SK-N-SH treated with all-trans-retinoic acid at 6 μM for 48 hours (cell line): ENCODE results near the gene MORF4L1.

Experiments
- ARNTL ChIP-seq: fragments of 450-650 bp; formaldehyde crosslinking; IDR thresholded peaks from 2 replicates; pipeline ENCODE4 v1.5.0; 2020; ENCODE audit warnings: low read depth, mild to moderate bottlenecking, moderate library complexity, borderline replicate concordance
- BACH2 ChIP-seq: fragments of 250-450 bp; sonication (Bioruptor Pico); IDR thresholded peaks from 2 replicates; pipeline ENCODE4 v1.9.0; 2021; ENCODE audit warnings: mild to moderate bottlenecking, borderline replicate concordance
- PATZ1 ChIP-seq: fragments of 250-450 bp; sonication (Bioruptor Pico); IDR thresholded peaks from 2 replicates; pipeline ENCODE4 v1.8.0; 2020; ENCODE audit warnings: mild to moderate bottlenecking, moderate library complexity, borderline replicate concordance
- POU6F1 ChIP-seq: fragments of 250-450 bp; sonication (Bioruptor Pico); IDR thresholded peaks from 2 replicates; pipeline ENCODE4 v1.8.0; 2021; ENCODE audit warnings: low read depth, mild to moderate bottlenecking, moderate library complexity, borderline replicate concordance
- SNAI2 ChIP-seq: fragments of 250-450 bp; sonication (Bioruptor Pico); IDR thresholded peaks from 2 replicates; pipeline ENCODE4 v1.5.0; 2020; ENCODE audit warnings: mild to moderate bottlenecking, moderate library complexity
- TCF4 ChIP-seq: fragments of 250-450 bp; sonication (Bioruptor Pico); IDR thresholded peaks from 2 replicates; pipeline ENCODE4 v1.8.0; 2021; ENCODE audit warnings: mild to moderate bottlenecking, moderate library complexity, borderline replicate concordance
- ZC3H10 ChIP-seq: fragments of 250-450 bp; sonication (Bioruptor Pico); IDR thresholded peaks from 2 replicates; pipeline ENCODE4 v1.5.1; 2021; ENCODE audit warnings: mild to moderate bottlenecking, moderate library complexity
- ZFP3 ChIP-seq: fragments of 250-450 bp; sonication (Bioruptor Pico); IDR thresholded peaks from 2 replicates; pipeline ENCODE4 v1.5.0; 2020; ENCODE audit warnings: mild to moderate bottlenecking, moderate library complexity
- ZFP30 ChIP-seq: fragments of 450-650 bp; formaldehyde crosslinking; IDR thresholded peaks from 2 replicates; pipeline ENCODE4 v1.5.0; 2022; ENCODE audit warnings: mild to moderate bottlenecking, moderate library complexity
- ZNF565 ChIP-seq: fragments of 450-650 bp; formaldehyde crosslinking; conservative IDR thresholded peaks from 2 replicates; pipeline ENCODE4 v1.5.0; 2020; ENCODE audit warnings: low read depth, mild to moderate bottlenecking, moderate library complexity
- ZNF8 ChIP-seq: fragments of 450-650 bp; formaldehyde crosslinking; IDR thresholded peaks from 2 replicates; pipeline ENCODE4 v1.5.0; 2020; ENCODE audit warnings: mild to moderate bottlenecking, moderate library complexity

- TF ChIP-seq ARNTL (CRISPR knock-in tag) (no peak), BACH2 (CRISPR knock-in tag) (no peak), PATZ1 (no peak), POU6F1 (no peak), ZNF565 (no peak), SNAI2 (no peak), ZFP3 (no peak), ZFP30 (no peak), ZC3H10 (no peak), TCF4 (CRISPR knock-in tag) (no peak), ZNF8 (CRISPR knock-in tag) (no peak)
Observed at GRCh38 chr15:78842519-78842918, 30.2 kb upstream of the MORF4L1 start.
